Right hindlimb (tissue), 1 donor: ENCODE data around the gene BSPH1.
"Not testable (repeated sequence)": the region's sequence is repeated elsewhere in the genome, so short reads cannot be mapped to it uniquely, and the experiment has no call there.

ENCODE experiments used
- DNase-seq: peaks from one replicate; pipeline ENCODE4 v3.0.0-alpha.2; 2018

BSPH1 gene, protein sequence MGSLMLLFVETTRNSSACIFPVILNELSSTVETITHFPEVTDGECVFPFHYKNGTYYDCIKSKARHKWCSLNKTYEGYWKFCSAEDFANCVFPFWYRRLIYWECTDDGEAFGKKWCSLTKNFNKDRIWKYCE

GRCh38 chr19:47992070-47992469 is at the start of gene BSPH1:
Gene BSPH1, minus strand, starts transcription at chr19:47992170. Its CDS starts 89 bp downstream, at chr19:47992081.
- DNase-seq: no peak

GRCh38 chr19:48036765-48037164 is 44.8 kb upstream of the BSPH1 start:
- DNase-seq: no peak

DNA sequence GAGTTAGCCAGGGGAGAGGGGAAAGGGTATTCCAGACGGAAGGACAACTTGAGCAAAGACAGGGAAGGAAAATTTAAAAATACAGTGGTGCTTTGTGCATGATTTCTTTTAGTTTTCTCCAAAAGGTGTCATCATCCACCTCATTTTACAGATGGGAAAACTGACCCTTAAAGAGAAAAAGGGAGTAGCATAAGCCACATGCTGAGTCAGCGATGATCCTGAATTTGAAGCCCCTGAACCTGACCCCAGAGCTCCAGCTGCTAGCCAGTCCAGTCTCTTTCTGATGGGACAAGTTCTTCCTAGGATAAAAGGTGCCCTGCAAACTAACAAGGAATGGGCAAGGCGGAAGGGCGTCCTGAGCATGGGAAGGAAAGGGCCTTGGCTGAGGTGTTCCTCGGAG is 41.6 kb upstream of the BSPH1 start:
- DNase-seq: no peak

- no peak for DNase-seq
Observed at GRCh38 chr19:48030073-48030472, 38.1 kb upstream of the BSPH1 start.

- no peak for DNase-seq
Observed at GRCh38 chr19:48029431-48029830, 37.5 kb upstream of the BSPH1 start.

- no peak for DNase-seq
Observed at GRCh38 chr19:48025480-48025879, 33.5 kb upstream of the BSPH1 start.

- DNase-seq: no peak
Observed at GRCh38 chr19:48023518-48023917, 31.5 kb upstream of the BSPH1 start.

DNA sequence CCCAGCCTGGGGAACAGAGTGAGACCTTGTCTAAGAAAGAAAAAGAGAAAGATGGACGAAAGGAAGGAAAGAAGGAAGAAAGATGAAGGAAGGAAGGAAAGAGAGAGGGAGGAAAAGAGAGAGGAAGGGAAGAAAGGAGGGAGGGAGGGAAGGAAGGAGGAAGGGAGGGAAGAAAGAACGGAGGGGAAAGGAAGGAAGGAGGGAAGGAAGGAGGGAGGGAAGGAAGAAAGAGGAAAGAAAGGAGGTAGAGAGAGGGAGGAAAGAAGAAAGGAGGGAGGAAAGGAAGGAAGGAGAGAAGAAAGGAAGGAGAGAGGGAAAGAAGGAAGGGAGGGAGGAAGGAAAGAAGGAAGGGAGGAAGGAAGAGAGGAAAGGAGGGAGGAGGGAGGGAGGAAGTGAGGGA is 31.0 kb upstream of the BSPH1 start:
- no peak for DNase-seq

DNA sequence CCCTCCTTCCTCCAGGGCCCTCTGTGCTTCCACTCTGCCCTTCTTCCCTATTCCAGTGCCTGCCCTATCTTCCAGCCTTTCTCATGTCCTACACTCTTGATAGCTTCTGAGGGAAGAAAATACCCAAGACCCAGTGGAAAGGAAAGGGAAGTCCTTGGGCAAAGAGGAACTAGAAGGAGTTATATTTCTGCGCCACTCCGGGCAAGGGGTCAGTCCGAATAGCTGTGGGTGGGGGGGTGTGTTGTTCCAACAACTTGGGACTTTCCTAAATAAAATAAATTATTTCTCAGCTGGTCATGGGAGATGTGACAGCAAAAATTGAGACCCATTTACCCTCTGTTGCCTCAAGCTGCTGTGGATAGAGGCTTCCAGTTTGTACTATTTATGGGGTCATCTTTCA is 28.7 kb upstream of the BSPH1 start:
- no peak for DNase-seq

GRCh38 chr19:48010932-48011758 is 19.2 kb upstream of the BSPH1 start:
- no peak for DNase-seq

DNA sequence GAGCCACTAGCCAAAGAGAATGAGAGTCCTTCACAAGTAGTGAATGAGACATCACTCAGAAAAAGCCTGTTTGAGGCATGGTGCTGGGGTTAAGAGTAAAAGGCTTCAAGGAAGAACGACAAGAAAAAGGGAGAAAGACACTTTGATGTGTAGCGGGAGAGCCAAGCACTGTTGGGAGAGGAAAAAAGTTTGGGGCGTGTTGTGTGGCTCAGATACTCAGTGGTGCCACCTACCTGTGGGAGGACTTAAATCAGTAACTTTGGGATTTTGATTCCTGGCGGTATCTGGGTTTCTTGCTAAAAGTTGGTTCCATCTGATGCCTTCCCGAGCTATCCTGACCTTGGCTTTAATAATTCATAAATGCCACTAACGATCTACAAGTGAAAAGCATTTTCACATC is 14.8 kb upstream of the BSPH1 start:
- DNase-seq: no peak

GRCh38 chr19:48004236-48004635 is 12.3 kb upstream of the BSPH1 start:
- DNase-seq: no peak

DNA sequence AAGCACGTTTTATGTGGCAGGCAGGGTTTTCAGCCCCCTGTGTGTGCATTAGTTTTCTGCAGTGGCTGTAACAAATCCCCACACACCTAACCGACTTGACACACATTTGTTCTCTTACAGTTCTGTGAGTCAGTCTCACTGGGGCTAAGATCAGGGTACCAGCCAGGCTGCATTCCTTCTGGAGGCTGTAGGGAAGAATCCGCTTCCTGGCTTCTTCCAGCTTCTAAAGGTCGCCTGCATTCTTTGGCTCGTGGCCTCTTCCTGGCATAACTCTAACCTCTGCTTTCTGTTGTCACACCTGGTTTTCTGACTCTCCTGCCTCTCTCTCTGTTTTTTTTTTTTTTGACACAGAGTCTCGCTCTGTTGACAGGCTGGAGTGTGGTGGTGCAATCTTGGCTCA is 8.9 kb upstream of the BSPH1 start:
- no peak for DNase-seq

DNA sequence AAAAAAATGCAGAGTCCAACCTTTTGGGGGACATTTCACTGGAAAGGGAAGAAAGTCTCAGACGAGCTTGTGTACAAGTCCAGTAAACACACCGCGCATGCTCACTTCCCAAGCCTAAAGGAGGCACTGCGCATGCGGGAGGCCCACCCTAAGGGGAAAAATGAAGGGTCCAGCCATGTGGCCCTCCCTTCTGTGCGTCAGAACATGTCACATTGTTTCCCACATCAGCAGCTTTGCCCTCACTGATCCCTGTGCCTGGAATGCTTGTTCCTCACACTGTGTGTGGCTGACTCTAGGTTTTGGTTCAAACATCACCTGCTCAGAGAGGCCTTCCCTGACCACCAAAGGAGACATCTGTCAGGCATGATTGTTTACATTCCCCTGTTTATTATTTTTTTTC is 6.8 kb upstream of the BSPH1 start:
- no peak for DNase-seq

- no peak for DNase-seq
Observed at GRCh38 chr19:47996230-47996727, 4.3 kb upstream of the BSPH1 start.

DNA sequence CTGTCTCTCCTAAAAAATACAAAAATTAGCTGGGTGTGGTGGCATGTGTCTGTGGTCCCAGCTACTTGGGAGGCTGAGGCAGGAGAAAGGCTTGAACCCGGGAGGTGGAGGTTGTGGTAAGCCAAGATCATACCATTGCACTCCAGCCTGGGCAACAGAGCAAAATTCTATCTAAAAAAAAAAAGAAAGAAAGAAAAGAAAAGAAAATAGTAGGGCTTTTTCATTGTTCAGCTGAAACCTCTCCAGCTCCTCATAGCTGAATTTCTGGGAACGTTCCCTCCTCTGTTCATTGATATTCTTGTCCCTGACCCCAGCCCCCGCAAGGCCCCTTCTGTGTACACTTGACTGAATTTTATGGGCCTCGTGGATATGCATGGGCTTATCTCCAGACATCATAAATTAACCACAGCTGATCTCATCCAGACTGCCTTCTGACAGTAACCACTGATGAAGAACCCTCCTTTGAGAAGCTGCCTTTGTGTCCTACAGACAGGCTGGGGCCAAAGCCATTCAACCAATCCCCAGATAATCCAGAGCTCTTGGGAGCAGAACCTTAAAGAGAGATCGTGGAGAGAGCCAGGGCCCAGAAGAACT is 2.3 kb upstream of the BSPH1 start, which contains the start of gene ELSPBP1:
ELSPBP1 (plus strand) TSS at position 424 of the 594 bp plus-strand sequence. CDS start 14,036 bp downstream, outside the sequence.
- no peak for DNase-seq

GRCh38 chr19:47991191-47991808 is 670 bp downstream of the BSPH1 start:
- DNase-seq: no peak

GRCh38 chr19:47973529-47973928 is 18.4 kb downstream of the BSPH1 start:
- no peak for DNase-seq

GRCh38 chr19:47955936-47956335 is 36.0 kb downstream of the BSPH1 start:
- DNase-seq: not testable (repeated sequence)

DNA sequence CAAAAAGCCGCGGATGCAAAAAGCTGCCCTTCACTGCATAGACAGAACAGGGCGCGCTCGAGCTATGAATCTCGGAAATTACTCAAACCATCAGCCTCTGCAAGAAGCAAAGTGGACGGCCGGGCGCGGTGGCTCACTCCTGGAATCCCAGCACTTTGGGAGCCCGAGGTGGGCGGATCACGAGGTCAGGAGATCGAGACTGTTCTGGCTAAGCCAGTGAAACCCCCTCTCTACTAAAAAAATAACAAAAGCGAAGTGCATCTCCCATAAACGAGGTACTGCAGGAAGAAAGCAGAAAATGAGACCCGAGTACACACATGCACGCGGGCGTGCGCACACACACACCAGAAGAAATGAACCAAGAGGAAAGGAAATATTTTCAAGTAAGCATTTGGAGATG is 39.8 kb downstream of the BSPH1 start:
- not testable (repeated sequence) for DNase-seq

DNA sequence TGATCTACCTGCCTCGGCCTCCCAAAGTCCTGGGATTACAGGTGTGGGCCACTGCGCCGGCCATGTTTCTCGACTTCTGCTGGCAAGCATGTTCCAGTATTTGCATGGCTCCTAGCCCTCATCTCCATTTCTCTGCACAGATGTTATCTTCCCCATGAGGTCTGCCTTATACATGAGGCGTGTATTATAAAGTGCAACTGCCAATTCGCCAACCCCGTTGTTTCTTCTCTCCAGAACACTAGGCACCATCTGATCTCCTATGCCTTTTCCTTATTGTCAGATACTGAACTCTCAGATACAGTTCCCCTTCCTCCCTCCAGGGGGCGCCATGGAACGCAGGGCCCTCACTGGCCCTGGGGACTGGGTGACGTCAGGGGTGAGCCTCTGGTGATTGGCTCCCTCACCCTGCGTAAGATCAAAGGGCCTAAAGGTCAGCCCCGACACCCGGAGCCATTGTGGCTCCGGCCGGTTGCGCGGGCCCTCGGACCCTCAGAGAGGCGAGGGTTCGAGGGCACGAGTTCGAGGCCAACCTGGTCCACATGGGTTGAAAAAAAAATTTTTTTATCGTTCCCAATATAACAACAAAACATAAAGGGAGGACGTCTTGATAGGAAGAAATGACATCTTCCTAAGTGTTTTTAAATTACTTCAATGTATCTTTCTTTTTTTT is 42.0 kb downstream of the BSPH1 start:
- not testable (repeated sequence) for DNase-seq

DNA sequence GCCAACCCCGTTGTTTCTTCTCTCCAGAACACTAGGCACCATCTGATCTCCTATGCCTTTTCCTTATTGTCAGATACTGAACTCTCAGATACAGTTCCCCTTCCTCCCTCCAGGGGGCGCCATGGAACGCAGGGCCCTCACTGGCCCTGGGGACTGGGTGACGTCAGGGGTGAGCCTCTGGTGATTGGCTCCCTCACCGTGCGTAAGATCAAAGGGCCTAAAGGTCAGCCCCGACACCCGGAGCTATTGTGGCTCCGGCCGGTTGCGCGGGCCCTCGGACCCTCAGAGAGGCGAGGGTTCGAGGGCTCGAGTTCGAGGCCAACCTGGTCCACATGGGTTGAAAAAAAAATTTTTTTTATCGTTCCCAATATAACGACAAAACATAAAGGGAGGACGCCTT is 63.4 kb downstream of the BSPH1 start:
- not testable (repeated sequence) for DNase-seq

DNA sequence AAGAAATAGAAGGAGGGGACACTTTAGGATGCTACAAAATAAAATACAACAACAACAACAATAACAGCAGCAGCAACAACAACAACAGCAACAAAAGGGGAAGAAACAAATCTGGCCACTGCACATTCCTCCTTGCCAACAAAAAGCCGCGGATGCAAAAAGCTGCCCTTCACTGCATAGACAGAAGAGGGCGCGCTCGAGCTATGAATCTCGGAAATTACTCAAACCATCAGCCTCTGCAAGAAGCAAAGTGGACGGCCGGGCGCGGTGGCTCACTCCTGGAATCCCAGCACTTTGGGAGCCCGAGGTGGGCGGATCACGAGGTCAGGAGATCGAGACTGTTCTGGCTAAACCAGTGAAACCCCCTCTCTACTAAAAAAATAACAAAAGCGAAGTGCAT is 71.9 kb downstream of the BSPH1 start:
- not testable (repeated sequence) for DNase-seq
